Measurements from ENCODE around the gene SRGAP2C.
"Not testable (repeated sequence)": the region's sequence is repeated elsewhere in the genome, so short reads cannot be mapped to it uniquely, and the experiment has no call there.

- TF ChIP-seq CTCF (IDR thresholded peaks at IDR 0.05; ENCODE audit: insufficient read depth, low read length, poor library complexity, severe bottlenecking); EZH2phosphoT487 (conservative IDR thresholded peaks at IDR 0.05; ENCODE audit: low read length): not testable (repeated sequence)
These were observed 184.1 kb downstream of the SRGAP2C start for GRCh38 chr1:121368910-121369309.

Data from SU-DHL-6 (cell line).